ENCODE results near the gene THRAP3.
A peak's percentile ranks its signal among the peaks of the same experiment; 100 is the strongest.
"Not testable (repeated sequence)": the region's sequence is repeated elsewhere in the genome, so short reads cannot be mapped to it uniquely, and the experiment has no call there.

The THRAP3 gene

DNA sequence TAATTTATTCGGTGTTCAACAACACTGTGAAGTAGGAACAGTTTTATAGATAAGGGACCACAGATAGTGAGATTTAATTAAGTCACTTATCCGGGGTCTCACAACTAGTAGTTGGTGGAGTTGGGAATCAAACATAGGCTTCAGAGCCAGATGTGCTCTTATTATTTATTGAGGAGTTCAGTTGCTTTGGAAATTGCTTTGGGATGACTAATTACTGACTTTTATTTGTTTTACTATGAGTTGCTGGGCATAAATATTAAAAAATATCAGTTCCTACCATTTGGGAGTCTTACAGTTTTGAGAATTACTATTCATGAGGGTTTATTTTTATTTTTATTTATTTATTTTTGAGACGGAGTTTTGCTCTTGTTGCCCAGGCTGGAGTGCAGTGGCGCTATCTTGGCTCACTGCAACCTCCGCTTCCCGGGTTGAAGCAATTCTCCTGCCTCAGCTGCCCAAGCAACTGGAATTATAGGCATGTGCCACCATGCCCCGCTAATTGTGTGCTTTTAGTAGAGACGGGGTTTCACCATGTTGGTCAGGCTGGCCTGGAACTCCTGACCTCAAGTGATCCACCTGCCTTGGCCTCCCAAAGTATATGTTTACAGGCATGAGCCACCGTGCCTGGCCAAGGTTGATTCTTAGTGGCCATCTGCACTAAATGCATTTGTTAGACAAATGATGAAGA is 27.7 kb downstream of the THRAP3 start:
- peak; percentile 25 for DNase-seq (ENCODE audit: low read depth)

GRCh38 chr1:36252482-36252824 is 28.2 kb downstream of the THRAP3 start:
- DNase-seq (ENCODE audit: low read depth): not testable (repeated sequence)

- peak; percentile 47 for DNase-seq (ENCODE audit: low read depth)
Observed at GRCh38 chr1:36253161-36253862, 29.1 kb downstream of the THRAP3 start.

DNA sequence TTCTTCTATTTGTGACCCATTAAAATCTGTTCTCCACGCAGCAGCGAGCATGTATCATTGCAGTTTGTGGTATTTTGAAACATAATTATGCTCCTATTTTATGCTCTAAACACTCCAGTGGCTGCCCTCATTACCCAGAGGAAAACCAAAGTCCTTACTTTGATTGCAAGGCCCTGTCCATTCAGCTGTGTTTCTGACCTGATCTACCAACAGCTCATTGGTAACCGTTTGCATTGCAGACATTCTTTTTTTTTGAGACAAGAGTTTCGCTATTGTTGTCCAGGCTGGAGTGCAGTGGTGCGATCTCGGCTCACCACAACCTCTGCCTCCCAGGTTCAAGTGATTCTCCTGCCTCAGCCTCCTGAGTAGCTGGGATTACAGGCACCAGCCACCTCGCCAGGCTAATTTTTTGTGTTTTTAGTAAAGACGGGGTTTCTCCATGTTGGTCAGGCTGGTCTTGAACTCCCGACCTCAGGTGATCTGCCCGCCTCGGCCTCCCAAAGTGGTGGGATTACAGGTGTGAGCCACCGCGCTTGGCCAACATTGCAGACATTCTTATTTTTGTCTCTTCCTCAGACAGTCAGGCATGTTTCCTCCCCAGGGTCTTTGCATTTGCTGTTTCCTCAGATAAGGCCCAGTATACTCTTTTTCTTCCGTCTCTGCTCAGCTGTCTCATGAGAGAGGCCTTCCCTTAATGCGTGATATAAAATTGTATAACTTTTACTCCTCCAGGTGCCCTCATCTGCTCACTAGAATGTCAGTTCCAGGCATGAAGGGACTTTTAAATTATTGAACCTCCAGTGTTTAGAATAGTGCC is 32.5 kb downstream of the THRAP3 start:
- DNase-seq (ENCODE audit: low read depth): no peak

DNA sequence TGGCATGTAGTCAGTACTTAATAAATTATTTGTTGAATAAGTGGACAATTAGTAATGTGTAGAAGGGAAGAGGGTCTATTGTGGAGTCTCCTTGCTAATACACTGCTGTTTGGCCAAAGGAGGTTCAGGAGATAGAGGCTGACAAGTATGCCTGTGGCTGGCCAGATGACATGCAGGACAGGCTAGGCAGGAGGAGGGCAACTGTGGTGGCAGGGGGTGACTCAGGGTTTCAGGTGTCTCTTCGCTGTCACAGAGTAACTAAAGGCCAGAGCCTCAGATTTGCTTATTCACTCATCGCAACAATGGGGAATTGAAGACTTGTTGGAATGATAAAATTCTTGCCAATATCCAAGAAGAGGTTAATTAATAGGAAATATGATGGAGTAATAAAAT is 33.1 kb downstream of the THRAP3 start:
- DNase-seq (ENCODE audit: low read depth): no peak

DNA sequence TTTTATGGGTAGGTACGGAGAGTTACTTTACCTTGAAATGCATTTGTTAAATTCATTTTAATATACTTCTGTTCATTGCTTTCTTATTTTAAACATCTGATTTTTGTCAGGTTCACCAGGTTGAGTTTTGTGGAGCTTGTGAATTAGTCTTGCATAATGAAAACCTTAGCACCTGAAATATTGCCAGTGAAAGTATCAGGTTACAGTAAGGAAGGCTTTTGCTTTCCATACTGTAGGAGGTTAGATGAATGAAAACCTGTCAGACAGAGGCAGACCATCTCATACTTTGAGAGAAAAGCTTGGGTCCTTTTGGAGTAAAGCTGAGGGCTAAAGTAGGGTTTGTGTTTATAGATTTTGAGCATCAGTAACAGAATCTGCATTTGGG is 34.7 kb downstream of the THRAP3 start:
- no peak for DNase-seq (ENCODE audit: low read depth)

- DNase-seq (ENCODE audit: low read depth): no peak
Observed at GRCh38 chr1:36268981-36269380, 44.7 kb downstream of the THRAP3 start.

GRCh38 chr1:36269408-36269838 is 45.2 kb downstream of the THRAP3 start:
- no peak for DNase-seq (ENCODE audit: low read depth)

DNA sequence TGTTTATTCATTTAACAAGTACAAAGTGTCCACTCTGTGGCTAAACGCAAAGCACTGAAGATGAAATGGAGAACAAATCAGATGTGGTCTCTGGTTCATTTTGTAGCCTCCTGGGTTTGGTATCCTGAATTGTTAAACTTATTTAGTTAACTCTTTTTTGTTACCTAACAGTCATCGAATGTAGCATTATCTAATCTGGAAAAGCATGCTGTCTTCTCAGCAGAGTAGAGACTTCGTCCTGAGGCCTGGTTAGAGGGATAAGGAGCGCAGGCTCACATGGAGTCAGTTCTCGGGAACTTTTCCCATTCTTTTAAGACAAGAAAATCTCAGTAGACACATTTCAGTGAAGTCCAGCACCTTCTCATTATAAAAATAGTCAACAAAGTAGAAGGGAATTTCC is 48.8 kb downstream of the THRAP3 start:
- no peak for DNase-seq (ENCODE audit: low read depth)

DNA sequence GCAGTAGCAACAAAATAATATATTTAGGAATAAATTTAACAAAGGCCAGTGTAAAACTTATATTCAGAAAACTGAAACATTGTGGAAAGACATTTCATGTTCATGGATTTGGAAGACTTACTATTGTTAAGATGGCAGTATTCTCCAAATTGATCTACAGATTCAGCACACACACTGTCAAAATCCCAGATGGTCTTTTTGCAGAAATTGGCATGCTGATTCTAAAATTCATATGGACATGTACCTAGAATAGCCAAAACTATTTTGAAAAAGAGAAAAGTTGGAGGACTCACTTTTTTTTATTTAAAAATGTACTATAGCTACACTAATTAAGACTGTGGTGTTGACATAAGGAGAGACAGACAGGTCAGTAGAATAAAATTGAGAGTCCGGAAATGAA is 50.0 kb downstream of the THRAP3 start:
- no peak for DNase-seq (ENCODE audit: low read depth)

- no peak for DNase-seq (ENCODE audit: low read depth)
Observed at GRCh38 chr1:36276688-36277087, 52.4 kb downstream of the THRAP3 start.

DNA sequence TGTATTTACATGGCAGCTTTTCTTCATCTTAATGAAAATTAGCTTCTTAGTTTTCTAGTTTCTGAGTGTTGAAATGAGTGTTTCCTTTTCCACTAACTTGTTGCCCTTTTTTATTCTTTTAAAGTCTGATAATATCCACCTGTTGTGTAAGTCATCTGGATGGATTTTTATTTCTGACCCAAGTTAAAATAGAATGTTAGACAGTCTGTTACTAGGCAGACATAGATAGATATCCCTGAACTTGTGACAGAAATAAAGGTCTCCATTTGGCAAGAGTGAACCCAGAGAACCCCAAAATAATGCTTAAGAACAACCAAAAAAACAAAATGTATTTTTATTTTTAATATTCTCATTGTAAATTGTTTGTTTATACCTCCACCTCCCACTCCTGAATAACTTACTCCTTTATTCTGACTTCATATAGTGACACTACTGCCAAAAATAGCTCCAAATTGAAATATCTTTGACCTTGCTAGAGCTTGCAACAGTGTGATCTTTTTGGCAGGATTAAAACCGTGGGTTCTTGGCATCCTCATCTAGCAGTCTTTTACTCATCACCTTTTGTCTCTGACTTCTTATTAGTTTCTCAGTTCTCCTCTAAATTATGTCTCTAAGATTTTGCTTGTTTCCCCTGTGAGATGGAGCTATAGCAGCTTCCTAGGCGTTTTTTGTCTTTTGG is 55.0 kb downstream of the THRAP3 start:
- no peak for DNase-seq (ENCODE audit: low read depth)

DNA sequence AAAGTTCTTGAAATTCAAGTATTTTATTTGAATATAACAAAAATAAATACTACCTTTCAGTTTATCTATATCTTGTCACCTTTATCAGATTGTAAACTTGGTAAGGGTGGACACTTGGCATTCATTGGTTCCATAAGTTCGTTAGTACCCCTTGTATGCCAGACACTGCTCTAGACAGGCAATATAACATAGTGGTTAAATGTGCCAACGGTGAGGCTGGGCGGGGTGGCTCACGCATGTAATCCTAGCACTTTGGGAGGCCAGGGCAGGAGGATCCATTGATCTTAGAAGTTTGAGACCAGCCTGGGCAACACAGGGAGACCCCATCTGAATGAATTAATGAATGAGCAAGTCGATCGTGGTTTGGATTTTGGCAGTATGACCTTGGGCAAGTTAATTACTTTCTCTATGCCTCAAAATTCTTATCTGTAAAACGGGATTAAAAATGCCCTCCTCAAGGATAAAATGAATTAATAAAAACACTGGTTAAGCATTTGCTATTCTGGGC is 55.6 kb downstream of the THRAP3 start:
- DNase-seq (ENCODE audit: low read depth): no peak

DNA sequence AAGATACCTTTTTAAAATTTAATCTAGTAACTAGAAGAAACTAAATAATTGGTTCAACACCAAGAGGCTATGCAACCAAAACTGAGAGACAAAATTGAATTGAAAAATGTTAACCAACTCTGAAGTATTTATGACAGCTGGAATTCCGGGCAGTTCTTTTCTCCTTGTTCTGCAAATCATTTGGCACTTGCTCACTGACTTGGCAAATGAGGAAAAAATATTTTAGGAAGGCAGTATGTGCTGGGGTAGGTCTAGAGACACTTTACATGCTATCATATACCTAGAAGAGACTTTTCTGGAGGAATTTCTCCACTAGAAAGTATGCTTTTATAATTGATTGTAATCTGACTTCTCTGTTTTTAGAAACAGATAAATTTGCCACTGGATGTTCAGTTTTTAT is 59.8 kb downstream of the THRAP3 start:
- DNase-seq (ENCODE audit: low read depth): no peak

- no peak for DNase-seq (ENCODE audit: low read depth)
Observed at GRCh38 chr1:36284517-36284916, 60.3 kb downstream of the THRAP3 start.

DNA sequence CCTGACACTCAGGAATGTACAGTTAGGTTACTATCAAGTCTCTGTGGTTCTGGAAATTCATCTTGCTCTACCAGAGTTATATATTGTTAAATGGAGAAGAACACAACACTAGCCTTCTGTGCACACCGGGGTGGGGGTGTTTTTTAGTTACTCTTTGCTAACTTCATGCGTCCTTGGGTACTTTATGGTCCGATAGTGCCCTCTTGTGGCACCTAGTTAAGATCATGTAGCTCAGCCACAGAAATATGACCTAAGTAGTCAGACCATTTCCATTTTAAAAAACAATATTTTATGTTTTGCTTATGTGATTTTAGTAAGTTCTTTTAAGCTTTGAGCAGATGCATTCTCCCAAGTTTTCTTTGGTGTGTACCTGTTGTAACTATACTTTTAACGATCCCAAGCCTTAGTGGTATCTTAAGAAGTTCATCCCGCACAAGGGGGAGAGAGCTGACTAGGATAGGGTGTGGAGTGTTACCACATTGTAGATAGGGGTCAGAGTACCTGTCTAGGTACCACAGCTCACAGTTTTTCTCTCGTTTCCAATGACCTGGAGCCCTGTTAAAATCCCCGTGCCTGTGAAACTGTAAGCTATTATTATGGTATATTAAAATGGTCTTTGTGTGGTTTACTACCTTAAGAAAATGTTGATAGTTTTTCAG is 61.3 kb downstream of the THRAP3 start:
- DNase-seq (ENCODE audit: low read depth): peak; percentile 83

DNA sequence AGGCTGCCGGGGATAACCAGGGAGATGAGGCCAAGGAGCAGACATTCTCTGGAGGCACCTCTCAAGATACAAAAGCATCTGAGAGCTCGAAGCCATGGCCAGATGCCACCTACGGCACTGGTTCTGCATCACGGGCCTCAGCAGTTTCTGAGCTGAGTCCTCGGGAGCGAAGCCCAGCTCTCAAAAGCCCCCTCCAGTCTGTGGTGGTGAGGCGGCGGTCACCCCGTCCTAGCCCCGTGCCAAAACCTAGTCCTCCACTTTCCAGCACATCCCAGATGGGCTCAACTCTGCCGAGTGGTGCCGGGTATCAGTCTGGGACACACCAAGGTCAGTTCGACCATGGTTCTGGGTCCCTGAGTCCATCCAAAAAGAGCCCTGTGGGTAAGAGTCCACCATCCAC is 62.6 kb downstream of the THRAP3 start:
- no peak for DNase-seq (ENCODE audit: low read depth)

DNA sequence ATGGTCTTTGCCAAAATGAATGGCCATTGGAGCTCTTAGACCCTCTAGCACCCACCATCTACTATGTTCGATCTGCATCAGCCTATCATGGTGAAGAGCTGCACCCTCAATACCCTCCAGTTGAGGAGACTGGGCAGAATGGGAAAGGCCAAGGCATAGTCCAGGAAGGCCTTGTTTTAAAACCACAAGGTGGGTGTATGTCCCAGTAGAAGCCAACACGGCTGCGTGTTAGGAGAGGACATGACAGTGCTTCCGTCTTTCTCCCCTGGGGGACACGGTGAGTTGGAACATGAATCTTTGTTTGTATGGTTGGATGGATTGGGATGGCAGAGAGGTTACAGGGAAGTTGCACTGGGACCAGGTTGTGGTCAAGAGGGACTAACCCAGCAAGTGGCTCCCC is 63.4 kb downstream of the THRAP3 start:
- no peak for DNase-seq (ENCODE audit: low read depth)

DNA sequence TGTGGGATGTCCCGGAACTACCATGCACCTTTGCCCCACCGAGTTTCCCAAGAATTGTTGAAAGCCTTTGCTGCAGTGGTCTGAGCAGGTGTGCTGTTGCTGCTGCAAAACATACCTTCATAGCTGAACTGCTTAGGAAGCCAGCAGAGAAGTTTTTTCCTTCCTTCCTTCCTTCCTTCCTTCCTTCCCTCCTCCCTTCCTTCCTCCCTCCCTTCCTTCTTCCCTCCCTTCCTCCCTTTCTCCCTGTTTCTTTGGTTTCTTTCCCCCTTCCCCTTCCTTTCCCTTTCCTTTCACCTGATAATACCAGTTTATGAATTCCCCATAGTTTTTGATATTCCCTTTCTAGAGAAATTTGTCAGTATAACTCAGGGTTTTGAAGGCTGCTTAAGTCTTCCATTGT is 71.1 kb downstream of the THRAP3 start:
- DNase-seq (ENCODE audit: low read depth): no peak

DNA sequence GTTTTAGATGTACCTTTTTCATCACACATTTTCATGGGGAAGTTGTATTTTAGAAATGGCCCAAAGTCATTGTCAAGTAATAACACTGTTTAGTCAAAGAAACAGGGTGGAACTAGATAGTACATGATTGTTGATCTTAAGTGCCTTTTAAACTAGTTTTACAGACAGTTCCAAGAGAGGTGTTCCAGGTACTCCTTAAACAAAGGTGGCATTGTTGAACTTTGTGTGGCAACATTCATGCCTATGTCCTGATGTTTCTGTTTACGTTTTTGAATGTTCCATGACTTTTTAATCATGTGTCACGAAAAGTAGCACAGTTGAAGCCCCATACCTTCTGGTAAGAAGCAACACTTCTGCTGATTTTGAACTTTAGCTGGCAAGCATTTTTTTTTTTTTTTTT is 72.8 kb downstream of the THRAP3 start:
- no peak for DNase-seq (ENCODE audit: low read depth)

DNA sequence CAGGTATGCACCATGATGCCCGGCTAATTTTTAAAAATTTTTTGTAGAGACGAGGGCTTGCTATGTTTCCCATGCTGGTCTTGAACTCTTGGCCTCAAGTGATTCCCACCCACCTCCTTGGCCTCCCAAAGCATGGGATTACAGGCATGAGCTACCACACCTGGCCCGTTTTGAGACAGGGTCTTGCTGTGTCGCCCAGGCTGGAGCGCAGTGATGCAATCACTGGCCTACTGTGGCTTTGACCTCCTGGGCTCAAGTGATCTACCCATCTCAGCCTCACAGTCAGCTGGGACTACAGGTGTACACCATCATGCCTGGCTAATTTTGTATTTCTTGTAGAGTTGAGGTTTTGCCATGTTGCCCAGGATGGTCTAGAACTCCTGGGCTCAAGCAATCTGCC is 74.4 kb downstream of the THRAP3 start:
- DNase-seq (ENCODE audit: low read depth): no peak

DNA sequence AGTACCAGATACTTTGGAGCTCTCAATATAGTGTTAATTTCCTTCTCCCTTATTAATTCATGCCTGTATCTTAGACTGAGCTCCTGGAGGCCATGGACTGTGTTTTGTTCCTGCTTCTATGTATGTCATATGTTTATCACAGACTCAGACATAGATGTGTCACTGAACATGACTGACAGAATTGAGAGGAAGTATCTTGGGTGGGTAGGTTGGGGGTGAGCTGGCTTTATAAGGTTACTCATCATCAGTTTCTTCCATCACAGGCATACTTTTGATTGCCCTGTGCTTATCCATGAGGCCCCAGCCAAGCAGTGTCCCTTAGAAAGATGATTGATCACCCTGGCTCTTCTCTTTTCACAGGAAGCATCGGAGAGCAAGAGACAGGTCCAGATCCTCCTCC is 76.3 kb downstream of the THRAP3 start:
- DNase-seq (ENCODE audit: low read depth): no peak
